NB4 (cell line): ENCODE data around the gene ZIK1.

Source experiments
- CTCF ChIP-seq: IDR thresholded peaks from one replicate; pipeline ENCODE4 v1.5.1; 2012; ENCODE audit warnings: low read depth, low read length
- MYC ChIP-seq: IDR thresholded peaks from 2 replicates; pipeline ENCODE4 v1.6.1; 2011; ENCODE audit warnings: low read depth, low read length
- POLR2A ChIP-seq: IDR thresholded peaks from 2 replicates; pipeline ENCODE4 v1.6.1; 2011; ENCODE audit warnings: mild to moderate bottlenecking; ENCODE audit not compliant: insufficient read length; ENCODE audit errors: extremely low read depth
- TF ChIP-seq, protein P1 (sequence below): IDR thresholded peaks from 2 replicates; pipeline ENCODE4 v1.6.1; 2011; ENCODE audit warnings: low read depth, low read length

- no peak for TF ChIP-seq POLR2A
- no peak for TF ChIP-seq CTCF
- TF ChIP-seq, protein P1, sequence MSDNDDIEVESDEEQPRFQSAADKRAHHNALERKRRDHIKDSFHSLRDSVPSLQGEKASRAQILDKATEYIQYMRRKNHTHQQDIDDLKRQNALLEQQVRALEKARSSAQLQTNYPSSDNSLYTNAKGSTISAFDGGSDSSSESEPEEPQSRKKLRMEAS, result no peak
- TF ChIP-seq MYC, result no peak
Measured at GRCh38 chr19:57606931-57607330, 23.0 kb downstream of the ZIK1 start.
